HFF-Myc (cell line): Measurements from ENCODE around the gene ZNF507.

Experiments
- DNase-seq: peaks from one replicate; pipeline ENCODE4 v3.0.0-alpha.2; 2011; ENCODE audit warnings: low read depth; ENCODE audit errors: extremely low read depth
- H3K4me3 ChIP-seq: replicated peaks from 2 replicates; pipeline ENCODE4 v1.5.1; 2011; ENCODE audit warnings: low read depth, mild to moderate bottlenecking, control low read depth, low read length
- TF ChIP-seq, protein P1 (sequence below): IDR thresholded peaks from 2 replicates; pipeline ENCODE4 v1.5.1; 2012; ENCODE audit warnings: mild to moderate bottlenecking, low read depth, low read length, control low read depth; ENCODE audit errors: missing control alignments

Gene ZNF507

DNA sequence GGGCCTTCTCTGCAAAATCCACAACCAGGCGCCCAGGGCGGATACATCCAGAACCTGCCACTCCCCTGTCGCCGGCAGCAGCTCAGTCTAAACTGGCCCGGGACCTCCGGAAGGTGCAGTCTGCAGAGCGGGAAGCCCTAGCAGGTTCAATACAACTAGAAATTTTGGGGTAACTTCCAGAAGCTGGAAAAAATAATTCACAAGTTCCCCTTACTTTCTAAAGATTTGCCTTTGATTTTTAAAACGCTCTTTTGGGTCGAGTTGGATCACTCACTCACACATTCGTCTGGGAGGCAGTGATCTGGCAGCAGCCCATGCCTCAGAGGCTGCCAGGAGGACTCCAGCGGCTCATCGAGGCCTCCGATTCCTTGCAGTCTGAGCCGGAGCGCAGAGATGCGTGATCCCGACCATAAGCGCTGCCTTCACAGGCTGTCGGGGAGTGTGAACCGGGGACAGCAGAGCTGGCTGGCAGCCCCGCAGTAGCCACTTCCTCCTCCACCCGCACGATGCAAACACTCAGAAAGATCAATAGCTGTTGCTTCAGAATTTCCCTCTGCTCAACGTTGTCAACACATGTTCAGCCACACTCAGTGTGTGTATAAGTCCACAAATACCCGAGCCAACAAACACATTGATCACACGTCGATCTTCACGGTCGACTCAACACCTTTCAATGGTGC, 35.6 kb upstream of the ZNF507 start:
- H3K4me3 ChIP-seq: no peak overlapping the region

DNA sequence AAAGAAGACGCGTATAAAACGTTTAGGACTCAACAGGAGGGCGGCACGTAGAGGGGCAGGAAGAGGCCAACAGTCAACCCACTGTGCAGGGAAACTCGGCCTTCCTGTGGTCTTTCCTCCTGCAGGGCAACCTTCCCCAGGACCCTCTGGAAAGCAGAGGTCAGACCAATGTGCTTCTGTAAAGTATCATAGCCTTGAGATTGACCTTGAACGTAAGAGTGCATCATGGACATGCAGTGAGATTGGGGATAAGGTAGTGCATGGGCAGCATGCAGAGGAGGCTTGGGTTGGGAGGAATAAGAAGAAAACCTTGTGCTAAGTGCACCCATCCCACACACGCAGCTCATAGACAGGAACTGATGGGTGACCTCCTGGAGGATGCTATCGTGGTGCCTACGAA, 34.0 kb upstream of the ZNF507 start:
- TF ChIP-seq, protein P1, sequence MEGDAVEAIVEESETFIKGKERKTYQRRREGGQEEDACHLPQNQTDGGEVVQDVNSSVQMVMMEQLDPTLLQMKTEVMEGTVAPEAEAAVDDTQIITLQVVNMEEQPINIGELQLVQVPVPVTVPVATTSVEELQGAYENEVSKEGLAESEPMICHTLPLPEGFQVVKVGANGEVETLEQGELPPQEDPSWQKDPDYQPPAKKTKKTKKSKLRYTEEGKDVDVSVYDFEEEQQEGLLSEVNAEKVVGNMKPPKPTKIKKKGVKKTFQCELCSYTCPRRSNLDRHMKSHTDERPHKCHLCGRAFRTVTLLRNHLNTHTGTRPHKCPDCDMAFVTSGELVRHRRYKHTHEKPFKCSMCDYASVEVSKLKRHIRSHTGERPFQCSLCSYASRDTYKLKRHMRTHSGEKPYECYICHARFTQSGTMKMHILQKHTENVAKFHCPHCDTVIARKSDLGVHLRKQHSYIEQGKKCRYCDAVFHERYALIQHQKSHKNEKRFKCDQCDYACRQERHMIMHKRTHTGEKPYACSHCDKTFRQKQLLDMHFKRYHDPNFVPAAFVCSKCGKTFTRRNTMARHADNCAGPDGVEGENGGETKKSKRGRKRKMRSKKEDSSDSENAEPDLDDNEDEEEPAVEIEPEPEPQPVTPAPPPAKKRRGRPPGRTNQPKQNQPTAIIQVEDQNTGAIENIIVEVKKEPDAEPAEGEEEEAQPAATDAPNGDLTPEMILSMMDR: no peak
- no peak overlapping the region for H3K4me3 ChIP-seq
- no peak for DNase-seq

More for the DNA sequence above, 35.6 kb upstream of the ZNF507 start:
- DNase-seq: no peak
- TF ChIP-seq, protein P1: no peak

DNA sequence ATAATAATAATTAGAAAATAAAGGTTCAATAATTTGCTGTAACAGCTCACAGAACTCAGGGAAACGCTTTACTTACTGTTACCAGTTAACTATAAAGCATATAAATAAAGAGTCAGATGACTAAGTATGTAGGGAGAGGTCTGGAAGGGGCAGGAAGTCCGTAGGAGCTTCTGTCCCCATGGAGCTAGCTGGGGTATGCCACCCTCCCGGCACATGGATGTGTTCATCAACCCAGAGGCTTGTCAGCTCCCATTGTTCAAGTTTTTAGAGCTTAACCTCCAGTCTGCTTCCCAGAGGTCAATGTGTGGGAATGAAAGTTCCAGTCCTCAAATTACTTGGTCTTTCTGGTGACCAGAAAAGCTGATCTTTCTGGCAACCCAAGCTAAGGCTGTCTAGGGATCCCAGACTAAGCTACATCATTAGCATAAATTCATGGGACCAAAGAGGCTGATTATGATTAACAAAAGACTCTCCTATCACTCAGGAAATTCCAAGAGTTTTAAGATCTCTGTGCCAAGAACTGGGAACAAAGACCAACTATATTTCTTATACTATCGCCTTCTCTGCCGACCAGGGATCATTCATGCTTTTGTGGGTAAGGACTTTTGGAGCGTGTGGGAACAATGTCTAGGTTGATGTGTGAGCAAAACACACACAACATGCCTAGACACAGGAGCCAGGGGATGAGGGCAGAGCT, 31.7 kb upstream of the ZNF507 start:
- no peak overlapping the region for H3K4me3 ChIP-seq
- TF ChIP-seq, protein P1: no peak
- DNase-seq: no peak

DNA sequence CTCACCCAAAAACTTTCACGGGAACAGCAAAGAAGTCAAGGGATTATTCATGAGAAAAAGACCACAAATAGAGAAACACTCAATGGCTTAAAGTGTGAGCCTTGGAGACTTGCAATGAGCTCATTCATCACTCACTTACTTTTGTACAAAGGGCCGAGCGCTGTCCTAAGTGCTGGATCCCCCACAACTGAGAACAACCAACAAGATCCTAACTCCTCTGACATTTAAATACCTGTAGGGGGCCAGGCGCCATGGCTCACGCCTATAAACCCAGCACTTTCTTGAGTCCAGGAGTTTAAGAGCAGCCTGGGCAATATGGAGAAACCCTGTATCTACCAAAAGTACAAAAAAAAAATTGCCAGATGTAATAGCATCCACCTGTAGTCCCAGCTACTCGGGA, 29.4 kb upstream of the ZNF507 start:
- TF ChIP-seq, protein P1: no peak
- no peak for DNase-seq
- no peak overlapping the region for H3K4me3 ChIP-seq

DNA sequence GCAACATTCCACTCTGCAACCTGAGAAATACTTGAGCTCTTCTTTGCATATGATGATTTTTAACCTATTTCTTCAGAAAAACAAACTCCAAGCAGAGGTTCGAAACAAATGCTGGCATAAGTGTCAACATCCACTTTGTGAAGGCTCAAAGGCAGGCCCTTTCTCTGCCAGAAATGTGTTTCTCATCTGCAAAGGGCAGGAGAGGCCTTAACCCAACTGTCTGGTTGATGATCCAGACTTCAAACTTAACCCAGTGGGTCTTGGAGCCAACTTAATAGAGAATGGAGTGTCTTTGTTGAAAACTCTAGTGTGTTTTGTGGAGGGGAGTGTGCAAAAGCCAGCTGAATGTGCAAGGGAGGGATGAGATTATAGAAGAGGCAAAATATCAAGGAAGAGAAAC, 28.3 kb upstream of the ZNF507 start:
- no peak for DNase-seq
- TF ChIP-seq, protein P1: no peak
- H3K4me3 ChIP-seq: no peak overlapping the region

DNA sequence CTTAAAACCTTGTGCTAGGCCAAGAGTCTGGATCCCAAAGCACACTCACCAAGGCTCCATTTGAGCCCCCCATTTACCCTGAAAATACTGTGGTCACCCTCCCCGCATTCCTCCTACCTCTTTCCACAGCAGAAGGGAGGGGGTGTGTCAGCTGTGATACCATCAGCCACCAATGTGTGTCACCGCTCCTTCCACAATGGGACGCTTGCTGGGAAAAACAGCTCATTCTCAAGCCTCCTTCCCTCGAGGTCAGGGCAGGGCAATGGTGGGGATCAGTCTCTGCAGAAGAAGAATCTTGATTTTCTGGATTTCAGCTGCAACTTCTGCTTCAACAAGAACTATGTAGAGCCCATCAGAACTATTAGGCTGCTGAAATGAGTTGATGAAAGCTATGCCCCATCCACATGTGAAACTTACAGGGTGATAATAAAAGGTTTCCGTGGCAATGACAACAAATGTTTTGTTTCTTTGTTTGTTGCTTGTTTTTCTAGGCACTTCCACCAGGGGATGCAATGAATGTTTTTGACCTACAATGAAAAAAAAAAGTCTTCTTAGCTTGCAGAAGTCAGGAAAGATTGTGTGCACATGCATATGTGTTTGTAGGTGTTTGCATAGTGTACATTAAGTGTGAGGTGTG, 26.4 kb upstream of the ZNF507 start:
- no peak overlapping the region for H3K4me3 ChIP-seq
- TF ChIP-seq, protein P1: no peak
- DNase-seq: no peak
